Measurements from ENCODE around the gene KPRP.

- TF ChIP-seq CTCF (IDR thresholded peaks at IDR 0.05), result no peak
- TF ChIP-seq POLR2AphosphoS5 (IDR thresholded peaks at IDR 0.05; ENCODE audit: insufficient read depth in 1 of 2, low read depth in 1 of 2), result no peak
Measured at GRCh38 chr1:152776361-152776760, 18.5 kb downstream of the KPRP start.

Measured in vagina (tissue), 2 donors.